Activated naive CD4-positive, alpha-beta T cell treated with anti-CD3 and anti-CD28 coated beads, Interleukin-2, amount 50 U/mL, for 24 hours (primary cell): ENCODE results near the gene KCNK2.

Experiments used
- H3K27ac Mint-ChIP-seq: one replicate; pipeline ENCODE4 v1.8.0; 2021; ENCODE audit warnings: mild to moderate bottlenecking, mixed read lengths
- H3K27me3 Mint-ChIP-seq: one replicate; pipeline ENCODE4 v1.8.0; 2021; ENCODE audit warnings: mixed read lengths
- H3K36me3 Mint-ChIP-seq: one replicate; pipeline ENCODE4 v1.8.0; 2021; ENCODE audit warnings: mixed read lengths
- H3K4me1 Mint-ChIP-seq: one replicate; pipeline ENCODE4 v1.8.0; 2021; ENCODE audit warnings: mixed read lengths
- H3K4me3 Mint-ChIP-seq: one replicate; pipeline ENCODE4 v1.8.0; 2021; ENCODE audit warnings: mild to moderate bottlenecking, mixed read lengths
- H3K9me3 Mint-ChIP-seq: one replicate; pipeline ENCODE4 v1.8.0; 2021; ENCODE audit warnings: mixed read lengths

Gene KCNK2

GRCh38 chr1:215243345-215244054, 161.0 kb downstream of the KCNK2 start:
- H3K4me1 Mint-ChIP-seq, result no peaks in the 10 kb centered on the region
- H3K4me3 Mint-ChIP-seq, result no peak overlapping the region
- H3K27me3 Mint-ChIP-seq, result peaks cover 8% of the 10 kb centered on the region
- no peaks in the 10 kb centered on the region for H3K9me3 Mint-ChIP-seq
- H3K27ac Mint-ChIP-seq, result no peak overlapping the region
- H3K36me3 Mint-ChIP-seq, result no peaks in the 10 kb centered on the region

GRCh38 chr1:215250913-215251312, 168.4 kb downstream of the KCNK2 start:
- Mint-ChIP-seq H3K27ac (no peak overlapping the region), H3K4me1 (no peaks in the 10 kb centered on the region), H3K36me3 (no peaks in the 10 kb centered on the region), H3K9me3 (peaks cover 5% of the 10 kb centered on the region), H3K4me3 (no peak overlapping the region), H3K27me3 (no peaks in the 10 kb centered on the region)

GRCh38 chr1:215251428-215251827, 168.9 kb downstream of the KCNK2 start:
- Mint-ChIP-seq H3K4me1 (no peaks in the 10 kb centered on the region), H3K27ac (no peak overlapping the region)

GRCh38 chr1:215252164-215252563, 169.6 kb downstream of the KCNK2 start:
- H3K27me3 Mint-ChIP-seq, result no peaks in the 10 kb centered on the region
- H3K4me1 Mint-ChIP-seq, result no peaks in the 10 kb centered on the region
- H3K36me3 Mint-ChIP-seq, result no peaks in the 10 kb centered on the region
- H3K27ac Mint-ChIP-seq, result no peak overlapping the region
- peaks cover 5% of the 10 kb centered on the region for H3K9me3 Mint-ChIP-seq
- no peak overlapping the region for H3K4me3 Mint-ChIP-seq

More at GRCh38 chr1:215251428-215251827, 168.9 kb downstream of the KCNK2 start:
- no peaks in the 10 kb centered on the region for H3K27me3 Mint-ChIP-seq
- peaks cover 5% of the 10 kb centered on the region for H3K9me3 Mint-ChIP-seq
- no peak overlapping the region for H3K4me3 Mint-ChIP-seq
- no peaks in the 10 kb centered on the region for H3K36me3 Mint-ChIP-seq

- H3K4me1 Mint-ChIP-seq, result no peaks in the 10 kb centered on the region
- no peak overlapping the region for H3K4me3 Mint-ChIP-seq
- H3K27ac Mint-ChIP-seq, result no peak overlapping the region
- peaks cover 7% of the 10 kb centered on the region for H3K9me3 Mint-ChIP-seq
- H3K36me3 Mint-ChIP-seq, result no peaks in the 10 kb centered on the region
- H3K27me3 Mint-ChIP-seq, result peaks cover 2% of the 10 kb centered on the region
Measured at GRCh38 chr1:215256936-215257679, 174.6 kb downstream of the KCNK2 start.

GRCh38 chr1:215260711-215261110, 178.2 kb downstream of the KCNK2 start:
- Mint-ChIP-seq H3K27ac (no peak overlapping the region), H3K27me3 (peaks cover 2% of the 10 kb centered on the region), H3K36me3 (no peaks in the 10 kb centered on the region), H3K4me3 (no peak overlapping the region), H3K4me1 (no peaks in the 10 kb centered on the region), H3K9me3 (peaks cover 10% of the 10 kb centered on the region)

GRCh38 chr1:215262106-215262505, 179.6 kb downstream of the KCNK2 start:
- H3K36me3 Mint-ChIP-seq, result no peaks in the 10 kb centered on the region
- H3K27ac Mint-ChIP-seq, result no peak overlapping the region
- H3K4me1 Mint-ChIP-seq, result no peaks in the 10 kb centered on the region
- peaks cover 2% of the 10 kb centered on the region for H3K27me3 Mint-ChIP-seq
- no peak overlapping the region for H3K4me3 Mint-ChIP-seq
- H3K9me3 Mint-ChIP-seq, result peaks cover 10% of the 10 kb centered on the region

GRCh38 chr1:215263636-215264035, 181.1 kb downstream of the KCNK2 start:
- Mint-ChIP-seq H3K36me3 (no peaks in the 10 kb centered on the region), H3K27ac (no peak overlapping the region), H3K4me1 (no peaks in the 10 kb centered on the region), H3K9me3 (peaks cover 10% of the 10 kb centered on the region), H3K4me3 (no peak overlapping the region), H3K27me3 (peaks cover 2% of the 10 kb centered on the region)

- Mint-ChIP-seq H3K9me3 (peaks cover 4% of the 10 kb centered on the region), H3K4me1 (no peaks in the 10 kb centered on the region), H3K36me3 (no peaks in the 10 kb centered on the region), H3K27me3 (peaks cover 2% of the 10 kb centered on the region), H3K4me3 (no peak overlapping the region), H3K27ac (no peak overlapping the region)
Measured at GRCh38 chr1:215264649-215265048, 182.1 kb downstream of the KCNK2 start.

- H3K4me3 Mint-ChIP-seq, result no peak overlapping the region
- peaks cover 2% of the 10 kb centered on the region for H3K36me3 Mint-ChIP-seq
- no peak overlapping the region for H3K27ac Mint-ChIP-seq
- no peaks in the 10 kb centered on the region for H3K4me1 Mint-ChIP-seq
- peaks cover 2% of the 10 kb centered on the region for H3K27me3 Mint-ChIP-seq
- H3K9me3 Mint-ChIP-seq, result peaks cover under 1% of the 10 kb centered on the region
Measured at GRCh38 chr1:215267495-215267894, 185.0 kb downstream of the KCNK2 start.

GRCh38 chr1:215269955-215270354, 187.4 kb downstream of the KCNK2 start:
- H3K27ac Mint-ChIP-seq, result no peak overlapping the region
- H3K4me1 Mint-ChIP-seq, result no peaks in the 10 kb centered on the region
- H3K36me3 Mint-ChIP-seq, result peaks cover 2% of the 10 kb centered on the region
- no peaks in the 10 kb centered on the region for H3K9me3 Mint-ChIP-seq
- peaks cover 2% of the 10 kb centered on the region for H3K27me3 Mint-ChIP-seq
- H3K4me3 Mint-ChIP-seq, result no peak overlapping the region

- no peak overlapping the region for H3K27ac Mint-ChIP-seq
- no peaks in the 10 kb centered on the region for H3K4me1 Mint-ChIP-seq
- no peak overlapping the region for H3K4me3 Mint-ChIP-seq
- no peaks in the 10 kb centered on the region for H3K9me3 Mint-ChIP-seq
- H3K36me3 Mint-ChIP-seq, result peaks cover 2% of the 10 kb centered on the region
- peaks cover 2% of the 10 kb centered on the region for H3K27me3 Mint-ChIP-seq
Measured at GRCh38 chr1:215273838-215274516, 191.4 kb downstream of the KCNK2 start.

- H3K4me1 Mint-ChIP-seq, result no peaks in the 10 kb centered on the region
- H3K9me3 Mint-ChIP-seq, result no peaks in the 10 kb centered on the region
- peaks cover 2% of the 10 kb centered on the region for H3K36me3 Mint-ChIP-seq
- no peak overlapping the region for H3K4me3 Mint-ChIP-seq
- no peak overlapping the region for H3K27ac Mint-ChIP-seq
- H3K27me3 Mint-ChIP-seq, result peaks cover 2% of the 10 kb centered on the region
Measured at GRCh38 chr1:215276582-215276981, 194.0 kb downstream of the KCNK2 start.

- Mint-ChIP-seq H3K36me3 (no peaks in the 10 kb centered on the region), H3K27ac (no peak overlapping the region), H3K27me3 (no peaks in the 10 kb centered on the region), H3K9me3 (no peaks in the 10 kb centered on the region), H3K4me3 (no peak overlapping the region), H3K4me1 (no peaks in the 10 kb centered on the region)
Measured at GRCh38 chr1:215277532-215277931, 195.0 kb downstream of the KCNK2 start.

- Mint-ChIP-seq H3K4me1 (no peaks in the 10 kb centered on the region), H3K27me3 (no peaks in the 10 kb centered on the region), H3K27ac (no peak overlapping the region), H3K9me3 (no peaks in the 10 kb centered on the region), H3K4me3 (no peak overlapping the region), H3K36me3 (no peaks in the 10 kb centered on the region)
Measured at GRCh38 chr1:215279682-215280081, 197.1 kb downstream of the KCNK2 start.

GRCh38 chr1:215282557-215282956, 200.0 kb downstream of the KCNK2 start:
- Mint-ChIP-seq H3K4me1 (no peaks in the 10 kb centered on the region), H3K9me3 (no peaks in the 10 kb centered on the region), H3K27me3 (no peaks in the 10 kb centered on the region), H3K36me3 (no peaks in the 10 kb centered on the region), H3K4me3 (no peak overlapping the region), H3K27ac (no peak overlapping the region)
